Nephron (organoid): ENCODE results near the gene RNF17.

Experiments used
- H3K27ac Mint-ChIP-seq, 3 experiments: 2 replicates each; pipeline ENCODE4 v1.8.0; 2020; ENCODE audit warnings: mixed read lengths in 3 of 3, mild to moderate bottlenecking in 2 of 3, moderate library complexity in 1 of 3
- H3K27me3 Mint-ChIP-seq: 2 replicates; pipeline ENCODE4 v1.8.0; 2021; ENCODE audit warnings: low read depth, mild to moderate bottlenecking, moderate library complexity, mixed read lengths
- H3K36me3 Mint-ChIP-seq: 2 replicates; pipeline ENCODE4 v1.8.0; 2020; ENCODE audit warnings: low read depth, mixed read lengths
- H3K4me1 Mint-ChIP-seq: 2 replicates; pipeline ENCODE4 v1.8.0; 2020; ENCODE audit warnings: mixed read lengths
- H3K4me3 Mint-ChIP-seq, 3 experiments: 2 replicates each; pipeline ENCODE4 v1.8.0; 2020; ENCODE audit warnings: mild to moderate bottlenecking in 3 of 3, mixed read lengths in 3 of 3, moderate library complexity in 2 of 3
- H3K9me3 Mint-ChIP-seq: 2 replicates; pipeline ENCODE4 v1.8.0; 2020; ENCODE audit warnings: mixed read lengths
- CTCF ChIP-seq, 3 experiments: fragments of 200-600 bp; sonication (generic); IDR thresholded peaks; one replicate each; pipeline ENCODE4 v1.5.0; 2021; ENCODE audit warnings: antibody characterized with exemption in 3 of 3; ENCODE audit not compliant: unreplicated experiment in 3 of 3

Gene RNF17

DNA sequence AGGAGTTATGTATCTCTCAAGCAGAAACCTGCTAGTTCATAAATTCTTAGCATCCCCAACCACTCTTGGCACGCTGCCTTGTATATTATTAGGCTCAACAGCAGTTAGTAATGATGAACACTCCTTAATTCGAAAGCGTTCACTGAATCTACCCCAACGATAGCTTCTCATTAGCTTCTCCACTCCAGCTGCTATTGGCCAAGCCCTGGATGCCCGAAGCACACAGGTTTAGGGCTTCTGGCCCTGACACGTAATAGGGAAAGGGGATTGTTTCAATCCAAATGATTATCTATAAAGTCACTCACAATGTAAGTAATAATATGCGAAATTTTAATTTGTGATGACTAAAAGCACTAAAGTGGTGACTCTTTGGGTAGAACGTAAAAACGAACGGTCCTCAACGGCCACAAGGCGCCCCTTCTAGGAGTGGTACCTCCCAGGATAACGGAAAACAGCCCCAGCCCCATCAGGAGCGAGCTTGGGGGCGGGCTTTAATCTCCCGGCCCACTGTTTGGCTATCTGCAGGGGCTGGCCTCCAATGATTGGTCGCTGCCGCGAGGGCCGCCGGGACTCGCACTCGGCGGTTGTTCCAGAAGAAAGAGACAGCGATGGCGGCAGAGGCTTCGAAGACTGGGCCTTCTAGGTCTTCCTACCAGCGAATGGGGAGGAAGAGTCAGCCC lies at the start of gene RNF17:
TSS of gene RNF17 (plus strand) at position 574 of the 680 bp plus-strand sequence. CDS start at position 609, 35 bp downstream.
- Mint-ChIP-seq H3K4me3 (no peak within 1 kb of the TSS), H3K27ac (no peak within 1 kb of the TSS), H3K9me3 (peaks cover 3% of the 10 kb centered on the region), H3K27me3 (peaks cover under 1% of the 10 kb centered on the region), H3K36me3 (no peaks in the 10 kb centered on the region), H3K4me1 (no peaks in the 10 kb centered on the region)
- no peak for TF ChIP-seq CTCF (IDR thresholded peaks at IDR 0.05; ENCODE audit: unreplicated experiment in 3 of 3)

GRCh38 chr13:24716011-24716410 lies 48.0 kb upstream of the RNF17 start:
- Mint-ChIP-seq H3K4me1 (no peaks in the 10 kb centered on the region), H3K9me3 (no peaks in the 10 kb centered on the region), H3K36me3 (no peaks in the 10 kb centered on the region), H3K27me3 (peaks cover 23% of the 10 kb centered on the region), H3K4me3 (no peak overlapping the region), H3K27ac (no peak overlapping the region)
- no peak for TF ChIP-seq CTCF (IDR thresholded peaks at IDR 0.05; ENCODE audit: unreplicated experiment in 3 of 3)

DNA sequence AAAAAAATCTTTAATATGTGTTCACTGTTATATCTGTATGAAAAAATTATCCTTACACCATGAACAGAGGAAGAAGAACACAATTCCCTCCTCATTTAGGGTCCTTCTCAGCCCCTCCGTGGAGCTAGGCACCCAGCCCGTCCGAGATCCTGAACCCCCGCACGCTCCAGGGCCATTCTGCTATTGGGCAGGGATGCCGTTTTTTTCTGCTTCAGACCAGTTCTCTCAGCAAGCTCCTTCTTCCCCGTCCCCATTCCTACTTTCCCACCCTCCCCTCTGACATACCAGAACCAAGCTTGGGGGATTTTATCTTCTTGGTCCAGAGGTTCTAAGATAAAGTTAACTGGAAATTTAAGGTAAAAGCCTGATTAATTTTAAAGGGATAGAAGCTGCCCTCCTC lies 47.5 kb upstream of the RNF17 start:
- no peaks in the 10 kb centered on the region for H3K36me3 Mint-ChIP-seq
- H3K4me3 Mint-ChIP-seq: no peak overlapping the region
- no peaks in the 10 kb centered on the region for H3K9me3 Mint-ChIP-seq
- no peak overlapping the region for H3K27ac Mint-ChIP-seq
- H3K4me1 Mint-ChIP-seq: no peaks in the 10 kb centered on the region
- H3K27me3 Mint-ChIP-seq: peaks cover 23% of the 10 kb centered on the region
- no peak for TF ChIP-seq CTCF (IDR thresholded peaks at IDR 0.05; ENCODE audit: unreplicated experiment in 3 of 3)

GRCh38 chr13:24717217-24717616 lies 46.8 kb upstream of the RNF17 start:
- TF ChIP-seq CTCF (IDR thresholded peaks at IDR 0.05; ENCODE audit: unreplicated experiment in 3 of 3): no peak
- Mint-ChIP-seq H3K27ac (no peak overlapping the region), H3K36me3 (no peaks in the 10 kb centered on the region), H3K4me3 (no peak overlapping the region), H3K9me3 (no peaks in the 10 kb centered on the region), H3K27me3 (peaks cover 23% of the 10 kb centered on the region), H3K4me1 (no peaks in the 10 kb centered on the region)

- no peak for TF ChIP-seq CTCF (IDR thresholded peaks at IDR 0.05; ENCODE audit: unreplicated experiment in 3 of 3)
- H3K27ac Mint-ChIP-seq: no peak overlapping the region
- H3K4me3 Mint-ChIP-seq: no peak overlapping the region
- H3K9me3 Mint-ChIP-seq: no peaks in the 10 kb centered on the region
- H3K27me3 Mint-ChIP-seq: peaks cover 23% of the 10 kb centered on the region
- no peaks in the 10 kb centered on the region for H3K36me3 Mint-ChIP-seq
- no peaks in the 10 kb centered on the region for H3K4me1 Mint-ChIP-seq
Measured at GRCh38 chr13:24718192-24718965, 45.6 kb upstream of the RNF17 start.
